Astrocyte (in vitro differentiated cells and primary cell): Measurements from ENCODE around the gene DCC.

Experiments used
- EZH2 ChIP-seq: IDR thresholded peaks from 2 replicates; pipeline ENCODE4 v1.6.1; 2012; ENCODE audit warnings: mild to moderate bottlenecking, low read length, inconsistent platforms; ENCODE audit not compliant: insufficient read depth
- TF ChIP-seq, protein P1 (sequence below): IDR thresholded peaks from 2 replicates; pipeline ENCODE4 v1.5.1; 2011; ENCODE audit warnings: low read depth, mild to moderate bottlenecking, inconsistent platforms, low read length, moderate library complexity; ENCODE audit not compliant: insufficient read depth

- TF ChIP-seq, protein P1, sequence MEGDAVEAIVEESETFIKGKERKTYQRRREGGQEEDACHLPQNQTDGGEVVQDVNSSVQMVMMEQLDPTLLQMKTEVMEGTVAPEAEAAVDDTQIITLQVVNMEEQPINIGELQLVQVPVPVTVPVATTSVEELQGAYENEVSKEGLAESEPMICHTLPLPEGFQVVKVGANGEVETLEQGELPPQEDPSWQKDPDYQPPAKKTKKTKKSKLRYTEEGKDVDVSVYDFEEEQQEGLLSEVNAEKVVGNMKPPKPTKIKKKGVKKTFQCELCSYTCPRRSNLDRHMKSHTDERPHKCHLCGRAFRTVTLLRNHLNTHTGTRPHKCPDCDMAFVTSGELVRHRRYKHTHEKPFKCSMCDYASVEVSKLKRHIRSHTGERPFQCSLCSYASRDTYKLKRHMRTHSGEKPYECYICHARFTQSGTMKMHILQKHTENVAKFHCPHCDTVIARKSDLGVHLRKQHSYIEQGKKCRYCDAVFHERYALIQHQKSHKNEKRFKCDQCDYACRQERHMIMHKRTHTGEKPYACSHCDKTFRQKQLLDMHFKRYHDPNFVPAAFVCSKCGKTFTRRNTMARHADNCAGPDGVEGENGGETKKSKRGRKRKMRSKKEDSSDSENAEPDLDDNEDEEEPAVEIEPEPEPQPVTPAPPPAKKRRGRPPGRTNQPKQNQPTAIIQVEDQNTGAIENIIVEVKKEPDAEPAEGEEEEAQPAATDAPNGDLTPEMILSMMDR: no peak
- no peak for TF ChIP-seq EZH2
Measured at GRCh38 chr18:52569492-52569891, 229.5 kb downstream of the DCC start.
